Astrocyte (in vitro differentiated cells and primary cell): ENCODE data around the gene TRAK2.

Experiments used
- CTCF ChIP-seq: IDR thresholded peaks from 2 replicates; pipeline ENCODE4 v1.5.1; 2011; ENCODE audit warnings: low read depth, mild to moderate bottlenecking, inconsistent platforms, low read length, moderate library complexity; ENCODE audit not compliant: insufficient read depth
- EZH2 ChIP-seq: IDR thresholded peaks from 2 replicates; pipeline ENCODE4 v1.6.1; 2012; ENCODE audit warnings: mild to moderate bottlenecking, low read length, inconsistent platforms; ENCODE audit not compliant: insufficient read depth

GRCh38 chr2:201343559-201343958, 107.7 kb downstream of the TRAK2 start:
- TF ChIP-seq CTCF (no peak), EZH2 (no peak)
